OCI-LY7 (cell line): ENCODE results near the gene MACROD2.

Experiments used
- EZH2phosphoT487 ChIP-seq: fragments of 200-600 bp; sonication (generic); IDR thresholded peaks from 2 replicates; pipeline ENCODE4 v1.6.1; 2018; ENCODE audit warnings: low read depth, borderline replicate concordance, mild to moderate bottlenecking, mixed run types, antibody characterized with exemption, low read length, moderate library complexity, mixed read lengths
- TF ChIP-seq, protein P1 (sequence below): fragments of 200-600 bp; sonication (generic); conservative IDR thresholded peaks from 2 replicates; pipeline ENCODE4 v1.5.1; 2014; ENCODE audit warnings: mild to moderate bottlenecking, antibody characterized with exemption, low read length, moderate library complexity, mixed read lengths

DNA sequence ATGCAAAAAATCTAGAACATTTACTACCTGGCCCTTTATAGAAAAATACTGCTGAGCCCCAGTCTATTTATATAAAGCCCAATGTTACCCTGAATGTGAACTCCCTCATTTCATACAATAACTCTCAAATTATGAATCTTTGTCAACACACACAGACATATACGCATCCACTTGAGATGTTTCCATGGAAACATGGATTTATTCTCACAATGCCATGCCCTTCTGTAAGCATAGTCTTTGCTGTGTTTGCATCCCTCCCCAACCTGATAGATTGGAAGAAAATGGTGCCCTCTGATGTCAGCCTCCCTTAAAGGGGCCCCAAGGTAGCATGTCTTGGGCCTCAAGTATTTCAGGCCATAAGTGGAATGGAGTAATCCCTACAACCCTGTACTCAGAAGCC, 2004.8 kb downstream of the MACROD2 start:
- TF ChIP-seq, protein P1, sequence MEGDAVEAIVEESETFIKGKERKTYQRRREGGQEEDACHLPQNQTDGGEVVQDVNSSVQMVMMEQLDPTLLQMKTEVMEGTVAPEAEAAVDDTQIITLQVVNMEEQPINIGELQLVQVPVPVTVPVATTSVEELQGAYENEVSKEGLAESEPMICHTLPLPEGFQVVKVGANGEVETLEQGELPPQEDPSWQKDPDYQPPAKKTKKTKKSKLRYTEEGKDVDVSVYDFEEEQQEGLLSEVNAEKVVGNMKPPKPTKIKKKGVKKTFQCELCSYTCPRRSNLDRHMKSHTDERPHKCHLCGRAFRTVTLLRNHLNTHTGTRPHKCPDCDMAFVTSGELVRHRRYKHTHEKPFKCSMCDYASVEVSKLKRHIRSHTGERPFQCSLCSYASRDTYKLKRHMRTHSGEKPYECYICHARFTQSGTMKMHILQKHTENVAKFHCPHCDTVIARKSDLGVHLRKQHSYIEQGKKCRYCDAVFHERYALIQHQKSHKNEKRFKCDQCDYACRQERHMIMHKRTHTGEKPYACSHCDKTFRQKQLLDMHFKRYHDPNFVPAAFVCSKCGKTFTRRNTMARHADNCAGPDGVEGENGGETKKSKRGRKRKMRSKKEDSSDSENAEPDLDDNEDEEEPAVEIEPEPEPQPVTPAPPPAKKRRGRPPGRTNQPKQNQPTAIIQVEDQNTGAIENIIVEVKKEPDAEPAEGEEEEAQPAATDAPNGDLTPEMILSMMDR = no peak
- no peak for TF ChIP-seq EZH2phosphoT487
